Measurements from ENCODE around the gene IDI2. TPM values are rescaled to one million over a fixed set of nuclear protein-coding genes. Genes with fewer than 3 reads are reported as not detected.

IDI2 gene
- polyA plus RNA-seq, 2 of the 4 experiments (the other 2 are of a cell fraction) = not detected

GRCh38 chr10:987870-988666 lies 37.6 kb downstream of the IDI2 start, which contains the start of gene GTPBP4 (continued):
- TF ChIP-seq REST (IDR thresholded peaks at IDR 0.05) (no peak), JUNB (IDR thresholded peaks at IDR 0.05) (no peak), EHF (CRISPR knock-in tag; IDR thresholded peaks at IDR 0.05) (no peak; the same call in 1 of the 2 replicates), POLR2AphosphoS2 (conservative IDR thresholded peaks at IDR 0.05; ENCODE audit: low read length) (no peak), RNF2 (IDR thresholded peaks at IDR 0.05; ENCODE audit: borderline replicate concordance, low read depth) (no peak), CBX8 (IDR thresholded peaks at IDR 0.05) (no peak), EP300 (IDR thresholded peaks at IDR 0.05) (no peak), FOSL2 (IDR thresholded peaks at IDR 0.05) (no peak), FOSL2 (CRISPR knock-in tag; IDR thresholded peaks at IDR 0.05) (no peak), CHD2 (IDR thresholded peaks at IDR 0.05; ENCODE audit: low read length, partially characterized antibody) (peak; percentile 62), HEYL (CRISPR knock-in tag; IDR thresholded peaks at IDR 0.05) (no peak), ZC3H11A (IDR thresholded peaks at IDR 0.05) (no peak), NR3C1 (IDR thresholded peaks at IDR 0.05) (no peak), ESRRA (IDR thresholded peaks at IDR 0.05; ENCODE audit: borderline replicate concordance, low read length) (peak; percentile 52; the same call in 1 of the 2 replicates), SREBF2 (IDR thresholded peaks at IDR 0.05) (no peak), KDM5A (IDR thresholded peaks at IDR 0.05) (no peak), BCL3 (IDR thresholded peaks at IDR 0.05) (0 out of 3 replicates have a peak, but pooled peaks have one; percentile 60), NPAS2 (CRISPR knock-in tag; IDR thresholded peaks at IDR 0.05; ENCODE audit: borderline replicate concordance) (no peak), CHD4 (IDR thresholded peaks at IDR 0.05; ENCODE audit: borderline replicate concordance) (no peak), CBX2 (IDR thresholded peaks at IDR 0.05; ENCODE audit: borderline replicate concordance, low read depth) (no peak), BHLHE40 (IDR thresholded peaks at IDR 0.05; ENCODE audit: low read depth, low read length) (no peak), ZFP36 (IDR thresholded peaks at IDR 0.05; ENCODE audit: borderline replicate concordance, partially characterized antibody) (no peak), KDM1A (IDR thresholded peaks at IDR 0.05; ENCODE audit: low read depth) (no peak), HOXA7 (CRISPR knock-in tag; IDR thresholded peaks at IDR 0.05) (no peak), POLR2A (IDR thresholded peaks at IDR 0.05; ENCODE audit: low read length) (peak; percentile 45), RCOR1 (IDR thresholded peaks at IDR 0.05; ENCODE audit: low read depth, low read length) (no peak), TFCP2L1 (CRISPR knock-in tag; IDR thresholded peaks at IDR 0.05) (no peak), JUN (IDR thresholded peaks at IDR 0.05) (peak; percentile 76 to 88; a peak in 4 of 5 replicates), EHMT2 (IDR thresholded peaks at IDR 0.05; ENCODE audit: low read depth) (no peak), HDAC2 (IDR thresholded peaks at IDR 0.05) (no peak), MYC (IDR thresholded peaks at IDR 0.05; ENCODE audit: borderline replicate concordance, low read length) (peak; percentile 79), RARB (CRISPR knock-in tag; IDR thresholded peaks at IDR 0.05) (no peak), HES2 (IDR thresholded peaks at IDR 0.05) (no peak)
- TF ChIP-seq, protein P1, sequence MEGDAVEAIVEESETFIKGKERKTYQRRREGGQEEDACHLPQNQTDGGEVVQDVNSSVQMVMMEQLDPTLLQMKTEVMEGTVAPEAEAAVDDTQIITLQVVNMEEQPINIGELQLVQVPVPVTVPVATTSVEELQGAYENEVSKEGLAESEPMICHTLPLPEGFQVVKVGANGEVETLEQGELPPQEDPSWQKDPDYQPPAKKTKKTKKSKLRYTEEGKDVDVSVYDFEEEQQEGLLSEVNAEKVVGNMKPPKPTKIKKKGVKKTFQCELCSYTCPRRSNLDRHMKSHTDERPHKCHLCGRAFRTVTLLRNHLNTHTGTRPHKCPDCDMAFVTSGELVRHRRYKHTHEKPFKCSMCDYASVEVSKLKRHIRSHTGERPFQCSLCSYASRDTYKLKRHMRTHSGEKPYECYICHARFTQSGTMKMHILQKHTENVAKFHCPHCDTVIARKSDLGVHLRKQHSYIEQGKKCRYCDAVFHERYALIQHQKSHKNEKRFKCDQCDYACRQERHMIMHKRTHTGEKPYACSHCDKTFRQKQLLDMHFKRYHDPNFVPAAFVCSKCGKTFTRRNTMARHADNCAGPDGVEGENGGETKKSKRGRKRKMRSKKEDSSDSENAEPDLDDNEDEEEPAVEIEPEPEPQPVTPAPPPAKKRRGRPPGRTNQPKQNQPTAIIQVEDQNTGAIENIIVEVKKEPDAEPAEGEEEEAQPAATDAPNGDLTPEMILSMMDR (IDR thresholded peaks at IDR 0.05) = peak; percentile 53
- TF ChIP-seq, protein P2, sequence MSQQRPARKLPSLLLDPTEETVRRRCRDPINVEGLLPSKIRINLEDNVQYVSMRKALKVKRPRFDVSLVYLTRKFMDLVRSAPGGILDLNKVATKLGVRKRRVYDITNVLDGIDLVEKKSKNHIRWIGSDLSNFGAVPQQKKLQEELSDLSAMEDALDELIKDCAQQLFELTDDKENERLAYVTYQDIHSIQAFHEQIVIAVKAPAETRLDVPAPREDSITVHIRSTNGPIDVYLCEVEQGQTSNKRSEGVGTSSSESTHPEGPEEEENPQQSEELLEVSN (IDR thresholded peaks at IDR 0.05; ENCODE audit: borderline replicate concordance, low read depth) = peak; percentile 56; the same call in 1 of the 2 replicates
- TF ChIP-seq, protein P3, sequence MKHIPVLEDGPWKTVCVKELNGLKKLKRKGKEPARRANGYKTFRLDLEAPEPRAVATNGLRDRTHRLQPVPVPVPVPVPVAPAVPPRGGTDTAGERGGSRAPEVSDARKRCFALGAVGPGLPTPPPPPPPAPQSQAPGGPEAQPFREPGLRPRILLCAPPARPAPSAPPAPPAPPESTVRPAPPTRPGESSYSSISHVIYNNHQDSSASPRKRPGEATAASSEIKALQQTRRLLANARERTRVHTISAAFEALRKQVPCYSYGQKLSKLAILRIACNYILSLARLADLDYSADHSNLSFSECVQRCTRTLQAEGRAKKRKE (CRISPR knock-in tag; IDR thresholded peaks at IDR 0.05; ENCODE audit: low read depth) = peak; percentile 64; the same call in 1 of the 2 replicates
- TF ChIP-seq, protein P4, sequence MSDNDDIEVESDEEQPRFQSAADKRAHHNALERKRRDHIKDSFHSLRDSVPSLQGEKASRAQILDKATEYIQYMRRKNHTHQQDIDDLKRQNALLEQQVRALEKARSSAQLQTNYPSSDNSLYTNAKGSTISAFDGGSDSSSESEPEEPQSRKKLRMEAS (IDR thresholded peaks at IDR 0.05) = peak; percentile 96

Data from A549 (cell line).